ENCODE data around the gene RHOD.

DNA sequence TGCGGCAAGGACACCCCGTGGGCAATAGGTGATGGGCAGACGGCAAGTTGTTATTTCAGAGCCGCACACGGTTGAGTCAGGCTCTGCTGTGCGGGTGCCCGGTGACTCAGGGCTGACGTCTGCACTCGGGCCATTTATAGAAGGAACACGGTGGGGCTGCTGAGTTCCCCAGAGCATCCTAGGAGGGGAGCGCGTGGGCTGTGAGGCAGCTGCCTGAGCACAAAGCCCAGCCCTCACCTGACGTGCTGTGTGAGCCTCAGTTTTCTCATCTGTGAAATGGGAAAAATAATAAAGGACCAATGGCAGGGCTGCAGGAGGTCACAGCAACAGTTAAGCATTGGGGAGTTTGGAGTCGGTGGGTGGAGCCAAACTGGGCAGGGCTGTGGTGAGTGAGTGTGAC lies 11.3 kb upstream of the RHOD start:
- TF ChIP-seq GABPB1 (CRISPR knock-in tag; IDR thresholded peaks at IDR 0.05): no peak
- TF ChIP-seq, protein P1, sequence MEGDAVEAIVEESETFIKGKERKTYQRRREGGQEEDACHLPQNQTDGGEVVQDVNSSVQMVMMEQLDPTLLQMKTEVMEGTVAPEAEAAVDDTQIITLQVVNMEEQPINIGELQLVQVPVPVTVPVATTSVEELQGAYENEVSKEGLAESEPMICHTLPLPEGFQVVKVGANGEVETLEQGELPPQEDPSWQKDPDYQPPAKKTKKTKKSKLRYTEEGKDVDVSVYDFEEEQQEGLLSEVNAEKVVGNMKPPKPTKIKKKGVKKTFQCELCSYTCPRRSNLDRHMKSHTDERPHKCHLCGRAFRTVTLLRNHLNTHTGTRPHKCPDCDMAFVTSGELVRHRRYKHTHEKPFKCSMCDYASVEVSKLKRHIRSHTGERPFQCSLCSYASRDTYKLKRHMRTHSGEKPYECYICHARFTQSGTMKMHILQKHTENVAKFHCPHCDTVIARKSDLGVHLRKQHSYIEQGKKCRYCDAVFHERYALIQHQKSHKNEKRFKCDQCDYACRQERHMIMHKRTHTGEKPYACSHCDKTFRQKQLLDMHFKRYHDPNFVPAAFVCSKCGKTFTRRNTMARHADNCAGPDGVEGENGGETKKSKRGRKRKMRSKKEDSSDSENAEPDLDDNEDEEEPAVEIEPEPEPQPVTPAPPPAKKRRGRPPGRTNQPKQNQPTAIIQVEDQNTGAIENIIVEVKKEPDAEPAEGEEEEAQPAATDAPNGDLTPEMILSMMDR (IDR thresholded peaks at IDR 0.05): no peak
- TF ChIP-seq E2F4 (CRISPR knock-in tag; IDR thresholded peaks at IDR 0.05; ENCODE audit: borderline replicate concordance, low read depth): no peak
- TF ChIP-seq FOXJ3 (CRISPR knock-in tag; IDR thresholded peaks at IDR 0.05; ENCODE audit: borderline replicate concordance): no peak
- no peak for TF ChIP-seq ESRRA (CRISPR knock-in tag; IDR thresholded peaks at IDR 0.05; ENCODE audit: borderline replicate concordance)
- no peak for TF ChIP-seq AFF4 (CRISPR knock-in tag; IDR thresholded peaks at IDR 0.05; ENCODE audit: borderline replicate concordance)
- TF ChIP-seq ZBTB21 (CRISPR knock-in tag; IDR thresholded peaks at IDR 0.05; ENCODE audit: borderline replicate concordance): no peak
- no peak for TF ChIP-seq ELF4 (CRISPR knock-in tag; IDR thresholded peaks at IDR 0.05; ENCODE audit: low read depth)
- TF ChIP-seq ZNF671 (CRISPR knock-in tag; IDR thresholded peaks at IDR 0.05): no peak
- TF ChIP-seq, protein P2, sequence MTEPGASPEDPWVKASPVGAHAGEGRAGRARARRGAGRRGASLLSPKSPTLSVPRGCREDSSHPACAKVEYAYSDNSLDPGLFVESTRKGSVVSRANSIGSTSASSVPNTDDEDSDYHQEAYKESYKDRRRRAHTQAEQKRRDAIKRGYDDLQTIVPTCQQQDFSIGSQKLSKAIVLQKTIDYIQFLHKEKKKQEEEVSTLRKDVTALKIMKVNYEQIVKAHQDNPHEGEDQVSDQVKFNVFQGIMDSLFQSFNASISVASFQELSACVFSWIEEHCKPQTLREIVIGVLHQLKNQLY (CRISPR knock-in tag; IDR thresholded peaks at IDR 0.05): no peak

Measured in WTC11 (cell line).